ENCODE results near the gene BLVRA. TPM values are rescaled to one million over a fixed set of nuclear protein-coding genes. Genes with fewer than 3 reads are reported as not detected.

Gene BLVRA
- polyA plus RNA-seq, 2 of the 4 experiments (the other 2 are of a cell fraction): 68.5 to 85.4 TPM

- H3K4me3 ChIP-seq: no peak overlapping the region
- CTCF ChIA-PET: interaction anchor here (0.6 to 1.6 kb wide), 3 partner anchors 56 to 98 kb away, joined by 3 to 4 read pairs (median 4); no protein-coding TSS in a partner anchor
- TF ChIP-seq ZFP36 (IDR thresholded peaks at IDR 0.05; ENCODE audit: borderline replicate concordance, partially characterized antibody) (no peak), ESRRA (IDR thresholded peaks at IDR 0.05; ENCODE audit: borderline replicate concordance, low read length) (no peak), KDM5A (IDR thresholded peaks at IDR 0.05) (no peak), FOXS1 (CRISPR knock-in tag; IDR thresholded peaks at IDR 0.05) (no peak), E2F6 (IDR thresholded peaks at IDR 0.05; ENCODE audit: borderline replicate concordance, low read depth) (no peak), CHD4 (IDR thresholded peaks at IDR 0.05; ENCODE audit: borderline replicate concordance) (no peak), POLR2AphosphoS2 (conservative IDR thresholded peaks at IDR 0.05; ENCODE audit: low read length) (no peak), MAFK (IDR thresholded peaks at IDR 0.05; ENCODE audit: partially characterized antibody) (no peak), NFE2L2 (conservative IDR thresholded peaks at IDR 0.05; ENCODE audit: low read length) (no peak), PBX3 (IDR thresholded peaks at IDR 0.05) (no peak), MYC (IDR thresholded peaks at IDR 0.05; ENCODE audit: borderline replicate concordance, low read length) (no peak), CTCF (IDR thresholded peaks at IDR 0.05) (no peak), FOSB (CRISPR knock-in tag; IDR thresholded peaks at IDR 0.05) (no peak)
- TF ChIP-seq, protein P1, sequence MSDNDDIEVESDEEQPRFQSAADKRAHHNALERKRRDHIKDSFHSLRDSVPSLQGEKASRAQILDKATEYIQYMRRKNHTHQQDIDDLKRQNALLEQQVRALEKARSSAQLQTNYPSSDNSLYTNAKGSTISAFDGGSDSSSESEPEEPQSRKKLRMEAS (IDR thresholded peaks at IDR 0.05): no peak
- TF ChIP-seq, protein P2, sequence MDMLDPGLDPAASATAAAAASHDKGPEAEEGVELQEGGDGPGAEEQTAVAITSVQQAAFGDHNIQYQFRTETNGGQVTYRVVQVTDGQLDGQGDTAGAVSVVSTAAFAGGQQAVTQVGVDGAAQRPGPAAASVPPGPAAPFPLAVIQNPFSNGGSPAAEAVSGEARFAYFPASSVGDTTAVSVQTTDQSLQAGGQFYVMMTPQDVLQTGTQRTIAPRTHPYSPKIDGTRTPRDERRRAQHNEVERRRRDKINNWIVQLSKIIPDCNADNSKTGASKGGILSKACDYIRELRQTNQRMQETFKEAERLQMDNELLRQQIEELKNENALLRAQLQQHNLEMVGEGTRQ (IDR thresholded peaks at IDR 0.05): no peak
- 74% methylated on average over 10 of the region's 10 CpGs for WGBS (ENCODE audit: missing lambda C conversion rate)
- H3K9me3 ChIP-seq: no peaks in the 10 kb centered on the region
- DNase-seq (ENCODE audit: low read depth in 1 of 2, low spot score in 1 of 2): no peak
- peak overlapping the region; percentile 14 to 49; a peak in 4 of 6 replicates for H3K27ac ChIP-seq
- POLR2A ChIA-PET: no interaction called here
- no peak for FAIRE-seq
- H3K4me2 ChIP-seq: peak overlapping the region; percentile 49
- no peak for ATAC-seq
- peaks cover 47% of the 10 kb centered on the region for H3K4me1 ChIP-seq
These were observed 23.5 kb downstream of the BLVRA start for GRCh38 chr7:43781726-43782607.

DNA sequence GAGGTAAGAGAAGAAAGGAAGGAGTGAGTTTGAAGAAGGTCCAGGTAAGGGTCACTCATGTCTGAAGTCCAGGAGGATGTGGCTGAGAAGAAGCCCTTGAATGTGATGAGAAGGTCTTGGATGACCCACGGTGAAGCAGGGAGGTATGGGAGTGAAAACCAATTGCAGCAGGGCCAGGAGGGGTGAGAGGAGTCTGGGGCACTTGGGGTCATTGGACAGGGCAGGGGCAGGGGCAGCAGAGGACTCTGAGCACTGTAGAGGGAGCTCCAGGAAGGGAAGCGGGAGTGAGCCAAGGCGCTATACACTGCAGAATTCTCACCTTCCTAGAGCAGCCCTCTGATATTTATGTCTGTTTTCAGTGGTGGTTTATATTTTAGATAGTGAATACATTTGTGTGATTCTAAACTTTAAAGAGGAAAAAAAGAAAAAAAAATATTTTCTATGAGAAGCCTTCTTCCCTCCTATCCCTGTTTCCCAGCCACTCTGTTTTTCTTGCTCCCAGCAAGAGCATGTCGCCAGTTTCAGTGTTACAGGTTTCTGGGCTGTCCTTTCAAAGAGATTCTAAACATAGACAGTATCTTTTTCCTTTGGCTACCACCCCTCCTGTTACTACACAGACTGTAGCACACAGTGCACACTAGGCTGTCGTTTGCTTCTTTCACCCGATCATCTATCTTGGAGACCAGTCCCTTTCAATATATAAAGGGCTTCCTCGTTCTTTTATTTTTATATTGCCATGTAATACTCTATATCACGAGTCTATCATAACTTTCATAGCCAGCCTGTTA is 24.5 kb downstream of the BLVRA start:
- no peak overlapping the region for H3K4me3 ChIP-seq
- ATAC-seq (no peak), FAIRE-seq (no peak), DNase-seq (ENCODE audit: low read depth in 1 of 2, low spot score in 1 of 2) (no peak)
- 91% methylated on average over 8 of the region's 8 CpGs for WGBS (ENCODE audit: missing lambda C conversion rate)
- peak overlapping the region; percentile 49; the same call in 2 of the 3 replicates for H3K4me2 ChIP-seq
- no peaks in the 10 kb centered on the region for H3K9me3 ChIP-seq
- ChIA-PET POLR2A (no interaction called here), CTCF (interaction anchor here (0.6 to 1.6 kb wide), 3 partner anchors 55 to 175 kb away, joined by 3 to 4 read pairs (median 3); no protein-coding TSS in a partner anchor)
- H3K4me1 ChIP-seq: peaks cover 47% of the 10 kb centered on the region
- TF ChIP-seq CHD4 (IDR thresholded peaks at IDR 0.05; ENCODE audit: borderline replicate concordance): no peak
- TF ChIP-seq RARB (CRISPR knock-in tag; IDR thresholded peaks at IDR 0.05): no peak
- TF ChIP-seq, protein P3, sequence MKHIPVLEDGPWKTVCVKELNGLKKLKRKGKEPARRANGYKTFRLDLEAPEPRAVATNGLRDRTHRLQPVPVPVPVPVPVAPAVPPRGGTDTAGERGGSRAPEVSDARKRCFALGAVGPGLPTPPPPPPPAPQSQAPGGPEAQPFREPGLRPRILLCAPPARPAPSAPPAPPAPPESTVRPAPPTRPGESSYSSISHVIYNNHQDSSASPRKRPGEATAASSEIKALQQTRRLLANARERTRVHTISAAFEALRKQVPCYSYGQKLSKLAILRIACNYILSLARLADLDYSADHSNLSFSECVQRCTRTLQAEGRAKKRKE (CRISPR knock-in tag; IDR thresholded peaks at IDR 0.05; ENCODE audit: low read depth): no peak
- no peak for TF ChIP-seq EP300 (IDR thresholded peaks at IDR 0.05)
- no peak for TF ChIP-seq KDM5A (IDR thresholded peaks at IDR 0.05)
- no peak for TF ChIP-seq MYC (IDR thresholded peaks at IDR 0.05; ENCODE audit: borderline replicate concordance, low read length)
- no peak for TF ChIP-seq POLR2AphosphoS2 (conservative IDR thresholded peaks at IDR 0.05; ENCODE audit: low read length)
- no peak for TF ChIP-seq JUNB (IDR thresholded peaks at IDR 0.05)
- TF ChIP-seq MAFK (IDR thresholded peaks at IDR 0.05; ENCODE audit: partially characterized antibody): no peak
- TF ChIP-seq POLR2A (IDR thresholded peaks at IDR 0.05; ENCODE audit: low read length): no peak
- TF ChIP-seq HOXB13 (CRISPR knock-in tag; IDR thresholded peaks at IDR 0.05; ENCODE audit: low read depth): no peak
- TF ChIP-seq KDM1A (IDR thresholded peaks at IDR 0.05; ENCODE audit: low read depth): no peak
- H3K27ac ChIP-seq: peak overlapping the region in 1 of 2 experiments; percentile 49; a peak in 3 of 6 replicates
